HEK293 (cell line): ENCODE data around the gene PHLDB2.

Experiments used
- AEBP2 ChIP-seq: fragments of 450-650 bp; formaldehyde crosslinking; IDR thresholded peaks from 2 replicates; pipeline ENCODE4 v1.5.1; 2016; ENCODE audit warnings: missing biosample characterization, missing genetic modification characterization, borderline replicate concordance
- GFI1B ChIP-seq: fragments of 450-650 bp; formaldehyde crosslinking; IDR thresholded peaks from 2 replicates; pipeline ENCODE4 v1.5.1; 2016; ENCODE audit warnings: missing biosample characterization, missing genetic modification characterization
- HIC1 ChIP-seq: fragments of 450-650 bp; formaldehyde crosslinking; IDR thresholded peaks from 2 replicates; pipeline ENCODE4 v1.5.1; 2016; ENCODE audit warnings: missing biosample characterization, missing genetic modification characterization
- IKZF3 ChIP-seq: fragments of 450-650 bp; IDR thresholded peaks from 2 replicates; pipeline ENCODE4 v1.5.0; 2018; ENCODE audit warnings: missing biosample characterization, mild to moderate bottlenecking, missing genetic modification characterization, moderate library complexity
- KLF10 ChIP-seq: fragments of 450-650 bp; IDR thresholded peaks from 2 replicates; pipeline ENCODE4 v1.5.1; 2018; ENCODE audit warnings: missing biosample characterization, mild to moderate bottlenecking, missing genetic modification characterization
- KLF16 ChIP-seq: fragments of 450-650 bp; formaldehyde crosslinking; IDR thresholded peaks from 2 replicates; pipeline ENCODE4 v1.5.1; 2017; ENCODE audit warnings: missing biosample characterization, missing genetic modification characterization
- MZF1 ChIP-seq: fragments of 450-650 bp; formaldehyde crosslinking; IDR thresholded peaks from 2 replicates; pipeline ENCODE4 v1.5.1; 2017; ENCODE audit warnings: missing biosample characterization, missing genetic modification characterization, borderline replicate concordance
- PRDM1 ChIP-seq: fragments of 450-650 bp; formaldehyde crosslinking; IDR thresholded peaks from 2 replicates; pipeline ENCODE4; 2016; ENCODE audit warnings: missing biosample characterization, missing genetic modification characterization
- SCRT1 ChIP-seq: fragments of 450-650 bp; formaldehyde crosslinking; IDR thresholded peaks from 2 replicates; pipeline ENCODE4 v1.5.1; 2016; ENCODE audit warnings: missing biosample characterization, missing genetic modification characterization, borderline replicate concordance
- SP3 ChIP-seq: fragments of 450-650 bp; formaldehyde crosslinking; IDR thresholded peaks from 2 replicates; pipeline ENCODE4 v1.5.1; 2016; ENCODE audit warnings: missing biosample characterization, missing genetic modification characterization
- WT1 ChIP-seq: fragments of 450-650 bp; formaldehyde crosslinking; IDR thresholded peaks from 2 replicates; pipeline ENCODE4 v1.5.1; 2016; ENCODE audit warnings: missing biosample characterization, missing genetic modification characterization
- ZBTB20 ChIP-seq: fragments of 450-650 bp; formaldehyde crosslinking; IDR thresholded peaks from 2 replicates; pipeline ENCODE4 v1.5.1; 2016; ENCODE audit warnings: missing biosample characterization, missing genetic modification characterization
- ZBTB44 ChIP-seq: fragments of 450-650 bp; IDR thresholded peaks from 2 replicates; pipeline ENCODE4 v1.5.1; 2018; ENCODE audit warnings: missing biosample characterization, mild to moderate bottlenecking, missing genetic modification characterization
- ZBTB48 ChIP-seq: fragments of 450-650 bp; formaldehyde crosslinking; IDR thresholded peaks from 2 replicates; pipeline ENCODE4 v1.5.1; 2016; ENCODE audit warnings: missing biosample characterization, missing genetic modification characterization
- ZIC2 ChIP-seq: fragments of 450-650 bp; formaldehyde crosslinking; IDR thresholded peaks from 2 replicates; pipeline ENCODE4 v1.5.1; 2016; ENCODE audit warnings: missing biosample characterization, missing genetic modification characterization
- ZNF140 ChIP-seq: fragments of 450-650 bp; formaldehyde crosslinking; IDR thresholded peaks from 2 replicates; pipeline ENCODE4 v1.5.1; 2016; ENCODE audit warnings: missing biosample characterization, missing genetic modification characterization
- ZNF146 ChIP-seq: fragments of 450-650 bp; formaldehyde crosslinking; IDR thresholded peaks from 2 replicates; pipeline ENCODE4 v1.5.1; 2016; ENCODE audit warnings: missing biosample characterization, missing genetic modification characterization
- ZNF174 ChIP-seq: fragments of 450-650 bp; formaldehyde crosslinking; IDR thresholded peaks from 2 replicates; pipeline ENCODE4 v1.5.0; 2017; ENCODE audit warnings: missing biosample characterization, mild to moderate bottlenecking, missing genetic modification characterization
- ZNF335 ChIP-seq: fragments of 450-650 bp; formaldehyde crosslinking; conservative IDR thresholded peaks from 2 replicates; pipeline ENCODE4 v1.5.1; 2016; ENCODE audit warnings: missing biosample characterization, missing genetic modification characterization
- ZNF473 ChIP-seq: fragments of 450-650 bp; formaldehyde crosslinking; IDR thresholded peaks from 2 replicates; pipeline ENCODE4 v1.5.1; 2017; ENCODE audit warnings: missing biosample characterization, missing genetic modification characterization
- ZNF518A ChIP-seq: fragments of 450-650 bp; formaldehyde crosslinking; conservative IDR thresholded peaks from 2 replicates; pipeline ENCODE4 v1.5.1; 2016; ENCODE audit warnings: low read depth, missing biosample characterization, missing genetic modification characterization
- ZNF529 ChIP-seq: fragments of 450-650 bp; formaldehyde crosslinking; IDR thresholded peaks from 2 replicates; pipeline ENCODE4 v1.5.1; 2017; ENCODE audit warnings: missing genetic modification characterization, missing biosample characterization; ENCODE audit not compliant: insufficient replicate concordance
- ZNF571 ChIP-seq: fragments of 450-650 bp; formaldehyde crosslinking; IDR thresholded peaks from 2 replicates; pipeline ENCODE4 v1.5.0; 2017; ENCODE audit warnings: missing biosample characterization, missing genetic modification characterization
- ZNF600 ChIP-seq: fragments of 450-650 bp; formaldehyde crosslinking; IDR thresholded peaks from 2 replicates; pipeline ENCODE4 v1.5.1; 2016; ENCODE audit warnings: missing biosample characterization, missing genetic modification characterization
- ZNF639 ChIP-seq: fragments of 450-650 bp; formaldehyde crosslinking; IDR thresholded peaks from 2 replicates; pipeline ENCODE4 v1.5.1; 2016; ENCODE audit warnings: missing biosample characterization, missing genetic modification characterization
- ZNF658 ChIP-seq: fragments of 450-650 bp; formaldehyde crosslinking; IDR thresholded peaks from 2 replicates; pipeline ENCODE4; 2016; ENCODE audit warnings: missing biosample characterization, missing genetic modification characterization
- ZNF747 ChIP-seq: fragments of 450-650 bp; formaldehyde crosslinking; IDR thresholded peaks from 2 replicates; pipeline ENCODE4 v1.5.1; 2016; ENCODE audit warnings: missing biosample characterization, missing genetic modification characterization
- ZNF768 ChIP-seq: fragments of 450-650 bp; formaldehyde crosslinking; IDR thresholded peaks from 2 replicates; pipeline ENCODE4 v1.5.1; 2018; ENCODE audit warnings: missing biosample characterization, mild to moderate bottlenecking, missing genetic modification characterization
- ZNF843 ChIP-seq: fragments of 450-650 bp; formaldehyde crosslinking; IDR thresholded peaks from 2 replicates; pipeline ENCODE4 v1.5.1; 2016; ENCODE audit warnings: missing biosample characterization, missing genetic modification characterization
- ZSCAN16 ChIP-seq: fragments of 450-650 bp; formaldehyde crosslinking; IDR thresholded peaks from 2 replicates; pipeline ENCODE4 v1.5.1; 2016; ENCODE audit warnings: missing biosample characterization, missing genetic modification characterization

The PHLDB2 gene

GRCh38 chr3:111851511-111851954 lies 7.5 kb upstream of the PHLDB2 start (continued):
- TF ChIP-seq ZSCAN16 = no peak
- no peak for TF ChIP-seq ZNF571 (tag by site-specific recombination)
- no peak for TF ChIP-seq ZNF658 (tag by site-specific recombination)
- no peak for TF ChIP-seq ZNF768
- TF ChIP-seq ZNF146 = no peak
- TF ChIP-seq ZNF639 (tag by site-specific recombination) = peak; percentile 57; the same call in 1 of the 2 replicates
- TF ChIP-seq SCRT1 (tag by site-specific recombination) = no peak
- no peak for TF ChIP-seq ZBTB44 (tag by site-specific recombination)
- peak; percentile 16; the same call in 1 of the 2 replicates for TF ChIP-seq IKZF3 (tag by site-specific recombination)
- no peak for TF ChIP-seq ZIC2 (tag by site-specific recombination)
- TF ChIP-seq ZNF140 (tag by site-specific recombination) = no peak
- TF ChIP-seq HIC1 (tag by site-specific recombination) = peak; percentile 34; the same call in 1 of the 2 replicates
- TF ChIP-seq KLF16 = 0 out of 2 replicates have a peak, but pooled peaks have one; percentile 27
- TF ChIP-seq PRDM1 (tag by site-specific recombination) = peak; percentile 33; the same call in 1 of the 2 replicates
- peak; percentile 52; the same call in 1 of the 2 replicates for TF ChIP-seq ZNF335
- TF ChIP-seq SP3 (tag by site-specific recombination) = peak; percentile 53
- peak; percentile 61; the same call in 1 of the 2 replicates for TF ChIP-seq WT1 (tag by site-specific recombination)
- no peak for TF ChIP-seq ZNF174
- TF ChIP-seq ZNF518A = peak; percentile 58
- no peak for TF ChIP-seq KLF10
- no peak for TF ChIP-seq ZNF473 (tag by site-specific recombination)
- no peak for TF ChIP-seq AEBP2 (tag by site-specific recombination)
- peak; percentile 84 for TF ChIP-seq GFI1B (tag by site-specific recombination)
- peak; percentile 79 for TF ChIP-seq MZF1
- no peak for TF ChIP-seq ZNF529
- TF ChIP-seq ZNF600 = 0 out of 2 replicates have a peak, but pooled peaks have one; percentile 30
- 0 out of 2 replicates have a peak, but pooled peaks have one; percentile 20 for TF ChIP-seq ZBTB48 (tag by site-specific recombination)
- TF ChIP-seq ZNF843 = 0 out of 2 replicates have a peak, but pooled peaks have one; percentile 31
- TF ChIP-seq ZNF747 (tag by site-specific recombination) = no peak
- peak; percentile 43; the same call in 1 of the 2 replicates for TF ChIP-seq ZBTB20 (tag by site-specific recombination)
